ENCODE measurements around the gene TES.
"Not testable (repeated sequence)": the region's sequence is repeated elsewhere in the genome, so short reads cannot be mapped to it uniquely, and the experiment has no call there.

The TES gene

DNA sequence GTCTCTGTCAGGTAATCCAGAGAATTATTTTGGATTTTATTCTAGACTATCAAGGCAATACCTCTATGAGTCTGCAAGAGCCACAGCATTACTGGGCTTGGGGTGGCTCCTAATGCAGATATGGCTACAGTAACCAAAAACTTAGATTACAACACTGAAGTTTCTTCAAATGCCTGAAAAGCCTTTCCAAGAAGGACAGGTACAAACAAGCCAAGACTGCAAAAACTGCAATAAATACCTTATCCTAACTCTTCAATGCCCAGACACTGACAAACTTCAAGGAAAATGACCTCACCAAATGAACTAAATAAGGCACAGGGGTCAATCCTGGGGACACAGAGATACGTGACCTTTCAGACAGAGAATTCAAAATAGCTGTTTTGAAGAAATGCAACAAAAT lies 82.0 kb downstream of the TES start:
- no peak for DNase-seq

DNA sequence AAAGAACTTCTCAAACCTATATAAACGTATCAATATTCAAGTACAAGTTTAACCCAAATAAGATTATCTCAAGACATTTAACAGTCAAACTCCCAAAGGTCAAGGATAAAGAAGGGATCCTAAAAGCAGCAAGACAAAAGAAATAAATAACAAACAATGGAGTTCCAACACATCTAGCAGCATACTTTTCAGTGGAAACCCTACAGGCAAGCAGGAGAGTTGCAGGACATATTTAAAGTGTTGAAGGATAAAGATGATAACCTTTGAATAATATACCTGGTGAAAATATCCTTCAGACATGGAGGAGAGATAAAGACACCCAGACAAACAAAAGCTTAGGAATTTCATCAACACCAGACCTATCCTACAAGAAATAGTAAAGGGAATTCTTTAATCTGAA lies 82.8 kb downstream of the TES start:
- DNase-seq, result no peak

DNA sequence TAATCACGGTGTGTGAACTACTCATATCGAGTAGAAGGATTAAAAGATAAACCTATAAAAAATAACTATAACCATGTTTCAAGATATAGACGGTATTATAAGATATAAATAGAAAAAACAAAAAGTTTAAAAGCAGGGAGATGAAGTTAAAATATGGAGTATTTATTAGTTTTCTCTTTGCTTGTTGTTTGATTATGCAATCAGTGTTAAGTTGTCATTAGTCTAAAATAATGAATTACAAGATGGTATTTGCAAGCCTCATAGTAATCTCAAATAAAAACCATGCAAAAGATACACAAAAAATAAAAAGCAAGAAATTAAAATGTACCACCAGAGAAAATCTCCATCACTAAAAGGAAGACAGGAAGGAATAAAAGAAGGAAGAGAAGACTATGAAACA lies 83.3 kb downstream of the TES start:
- DNase-seq, result no peak

DNA sequence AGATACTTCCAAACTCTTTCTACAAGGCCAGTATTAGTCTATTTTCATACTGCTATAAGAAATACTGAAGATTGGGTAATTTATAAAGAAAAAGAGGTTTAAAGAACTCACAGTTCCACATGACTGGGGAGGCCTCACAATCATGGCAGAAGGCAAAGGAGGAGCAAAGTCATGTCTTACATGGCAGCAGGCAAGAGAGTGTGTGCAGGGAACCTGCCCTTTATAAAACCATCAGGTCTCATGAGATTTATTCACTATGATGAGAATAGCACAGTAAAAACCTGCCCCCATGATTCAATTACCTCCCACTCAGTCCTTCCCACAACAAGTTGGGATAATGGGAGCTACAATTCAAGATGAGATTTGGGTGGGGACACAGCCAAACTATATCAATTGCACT lies 85.6 kb downstream of the TES start:
- not testable (repeated sequence) for DNase-seq

DNA sequence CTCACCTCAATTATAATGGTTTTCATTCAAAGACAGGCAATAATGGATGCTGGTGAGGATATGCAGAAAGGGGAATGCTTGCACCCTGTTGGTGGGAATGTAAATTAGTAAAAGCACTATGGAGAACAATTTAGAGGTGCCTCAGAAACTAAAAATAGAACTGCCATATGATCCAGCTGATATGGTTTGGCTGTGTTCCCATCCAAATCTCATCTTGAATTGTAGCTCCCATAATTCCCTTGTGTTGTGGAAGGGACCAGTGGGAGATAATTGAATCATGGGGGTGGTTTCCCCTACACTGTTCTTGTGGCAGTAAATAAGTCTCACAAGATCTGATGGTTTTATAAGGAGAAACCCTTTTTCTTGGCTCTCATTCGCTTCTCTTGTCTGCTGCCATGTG lies 87.7 kb downstream of the TES start:
- DNase-seq, result no peak

DNA sequence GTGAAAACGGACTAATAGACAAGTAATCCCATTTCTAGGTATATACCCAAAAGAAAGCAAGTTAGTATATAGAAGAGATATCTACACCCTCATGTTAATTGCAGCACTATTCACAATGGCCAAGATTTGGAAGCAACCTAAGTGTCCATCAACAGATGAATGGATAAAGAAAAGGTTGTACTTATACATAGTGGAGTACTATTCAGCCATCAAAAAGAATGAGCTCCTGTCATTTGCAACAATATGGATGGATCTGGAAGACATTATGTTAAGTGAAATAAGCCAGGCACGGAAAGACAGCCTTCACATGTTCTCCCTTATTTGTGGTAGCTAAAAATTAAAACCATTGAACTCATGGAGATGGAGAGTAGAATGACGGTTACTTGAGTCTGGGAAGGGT lies 88.2 kb downstream of the TES start:
- DNase-seq, result no peak

DNA sequence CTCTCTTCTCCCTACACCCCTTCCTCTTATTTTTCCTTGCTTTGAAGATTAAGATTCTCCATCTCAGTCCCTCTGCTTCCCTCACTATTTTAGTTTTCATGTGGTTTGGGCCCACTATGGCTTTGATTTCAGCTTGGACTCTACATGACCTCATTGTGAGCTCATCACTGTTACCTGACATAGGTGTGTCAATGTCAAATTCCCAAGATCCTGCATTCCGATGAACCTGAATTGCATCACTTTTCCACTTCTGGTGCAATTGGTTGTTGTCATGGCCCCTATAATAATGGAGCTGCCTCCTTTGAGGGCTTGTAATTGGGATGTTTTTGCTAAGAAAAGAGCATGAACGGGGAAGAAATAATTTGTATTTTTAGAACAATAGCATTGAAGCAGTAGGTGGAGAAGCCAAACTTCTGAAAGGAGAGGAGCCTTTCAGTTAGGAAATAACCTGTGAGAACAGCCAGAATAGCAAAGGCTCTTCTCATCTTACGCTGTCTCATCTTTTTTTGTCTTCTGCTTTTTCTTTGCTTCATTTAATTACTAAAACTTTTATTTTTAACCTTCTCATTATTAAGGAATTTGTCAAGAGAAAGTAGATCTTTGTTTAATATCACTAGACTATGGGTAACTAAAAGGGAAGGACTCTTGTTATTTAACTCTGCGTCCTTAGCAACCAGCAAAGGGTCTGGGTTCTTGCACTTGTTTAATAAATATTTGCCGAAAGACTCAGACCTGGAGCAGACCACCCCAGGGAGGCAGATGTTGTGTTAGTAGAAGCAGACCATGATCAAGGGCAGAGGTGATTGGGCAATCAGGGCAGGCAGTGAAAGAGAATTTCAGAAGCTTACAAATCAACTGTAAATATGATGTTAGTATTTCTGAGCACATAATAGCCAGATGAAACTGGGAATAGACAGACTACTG lies 95.4 kb downstream of the TES start:
- no peak for DNase-seq

DNA sequence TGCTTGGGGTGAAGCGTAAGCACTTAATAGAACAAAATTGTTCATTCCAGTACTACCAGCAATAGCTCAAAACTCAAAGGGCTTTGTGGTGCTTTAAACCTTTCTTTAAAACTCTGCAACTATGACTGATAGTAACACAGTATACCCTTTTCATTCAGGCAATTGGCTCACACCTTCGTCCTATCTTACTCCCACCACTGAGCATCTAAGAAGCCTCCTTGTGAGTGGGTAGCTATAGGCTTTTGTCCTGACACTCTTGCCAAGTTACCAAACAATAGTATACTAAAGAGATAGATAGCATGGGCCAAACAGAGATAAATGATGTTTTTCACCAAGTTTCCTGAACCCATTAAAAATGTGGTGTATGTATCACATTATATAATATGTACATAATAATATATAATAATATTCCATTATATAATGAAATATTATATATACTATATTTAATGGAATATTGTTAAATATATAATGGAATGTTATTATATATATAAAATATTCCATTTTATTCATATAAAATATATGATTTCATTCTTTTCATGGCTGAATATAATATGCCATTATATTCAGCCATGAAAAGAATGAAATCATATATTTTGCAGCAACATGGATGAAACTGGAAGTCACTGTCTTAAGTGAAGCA lies 96.2 kb downstream of the TES start:
- DNase-seq, result no peak

DNA sequence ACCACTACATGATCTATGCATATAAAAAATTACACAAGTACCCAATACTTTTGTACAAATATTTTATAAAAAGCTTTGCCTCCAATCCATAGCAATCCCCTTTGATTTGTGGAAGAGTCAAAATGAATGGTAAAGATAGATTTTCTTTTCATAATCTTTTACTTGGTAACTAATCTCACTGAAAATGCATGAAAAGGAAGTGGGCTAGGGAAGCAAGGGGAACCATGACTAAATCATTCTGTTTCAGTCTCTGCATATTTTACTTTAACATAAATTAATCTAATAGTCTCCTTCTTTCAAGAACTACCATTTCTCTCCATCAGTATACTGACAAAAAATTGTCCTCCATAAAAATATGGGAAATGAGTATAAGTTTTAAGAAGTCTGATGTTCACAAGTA lies 96.9 kb downstream of the TES start:
- no peak for DNase-seq
